Activated CD8-positive, alpha-beta memory T cell treated with anti-CD3 and anti-CD28 coated beads, Interleukin-2, amount 50 U/mL, for 24 hours (primary cell): ENCODE measurements around the gene RLN1.
"Not testable (repeated sequence)": the region's sequence is repeated elsewhere in the genome, so short reads cannot be mapped to it uniquely, and the experiment has no call there.

Source experiments
- DNase-seq: peaks from one replicate; pipeline ENCODE4 v3.0.0-alpha.2; 2020; ENCODE audit errors: extremely low read depth

The RLN1 gene

GRCh38 chr9:5326187-5326586 is 13.5 kb downstream of the RLN1 start:
- DNase-seq, result no peak

- DNase-seq, result not testable (repeated sequence)
Measured at GRCh38 chr9:5321601-5322000, 18.1 kb downstream of the RLN1 start.

GRCh38 chr9:5321058-5321457 is 18.6 kb downstream of the RLN1 start:
- no peak for DNase-seq

- not testable (repeated sequence) for DNase-seq
Measured at GRCh38 chr9:5316406-5316805, 23.3 kb downstream of the RLN1 start.

GRCh38 chr9:5315187-5315923 is 24.3 kb downstream of the RLN1 start:
- DNase-seq, result no peak

GRCh38 chr9:5310851-5311250 is 28.8 kb downstream of the RLN1 start:
- no peak for DNase-seq

- DNase-seq, result no peak
Measured at GRCh38 chr9:5305741-5306140, 33.9 kb downstream of the RLN1 start.

GRCh38 chr9:5303840-5304795 is 35.6 kb downstream of the RLN1 start, which contains the start of gene RLN2:
Gene RLN2 (minus strand): TSS chr9:5304716. CDS start chr9:5304580, 136 bp downstream.
- DNase-seq, result not testable (repeated sequence)

- DNase-seq, result no peak
Measured at GRCh38 chr9:5301544-5301943, 38.1 kb downstream of the RLN1 start.

GRCh38 chr9:5292141-5292540 is 47.5 kb downstream of the RLN1 start:
- no peak for DNase-seq

- DNase-seq, result no peak
Measured at GRCh38 chr9:5288591-5288990, 51.1 kb downstream of the RLN1 start.

- no peak for DNase-seq
Measured at GRCh38 chr9:5286262-5286661, 53.4 kb downstream of the RLN1 start.
